ENCODE results near the gene ZDHHC1.

GRCh38 chr16:67442581-67443255 is 26.4 kb upstream of the ZDHHC1 start:
- no peak for TF ChIP-seq POLR2A (IDR thresholded peaks at IDR 0.05)
- TF ChIP-seq, protein P1, sequence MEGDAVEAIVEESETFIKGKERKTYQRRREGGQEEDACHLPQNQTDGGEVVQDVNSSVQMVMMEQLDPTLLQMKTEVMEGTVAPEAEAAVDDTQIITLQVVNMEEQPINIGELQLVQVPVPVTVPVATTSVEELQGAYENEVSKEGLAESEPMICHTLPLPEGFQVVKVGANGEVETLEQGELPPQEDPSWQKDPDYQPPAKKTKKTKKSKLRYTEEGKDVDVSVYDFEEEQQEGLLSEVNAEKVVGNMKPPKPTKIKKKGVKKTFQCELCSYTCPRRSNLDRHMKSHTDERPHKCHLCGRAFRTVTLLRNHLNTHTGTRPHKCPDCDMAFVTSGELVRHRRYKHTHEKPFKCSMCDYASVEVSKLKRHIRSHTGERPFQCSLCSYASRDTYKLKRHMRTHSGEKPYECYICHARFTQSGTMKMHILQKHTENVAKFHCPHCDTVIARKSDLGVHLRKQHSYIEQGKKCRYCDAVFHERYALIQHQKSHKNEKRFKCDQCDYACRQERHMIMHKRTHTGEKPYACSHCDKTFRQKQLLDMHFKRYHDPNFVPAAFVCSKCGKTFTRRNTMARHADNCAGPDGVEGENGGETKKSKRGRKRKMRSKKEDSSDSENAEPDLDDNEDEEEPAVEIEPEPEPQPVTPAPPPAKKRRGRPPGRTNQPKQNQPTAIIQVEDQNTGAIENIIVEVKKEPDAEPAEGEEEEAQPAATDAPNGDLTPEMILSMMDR (IDR thresholded peaks at IDR 0.05) = no peak

All from testis (tissue), 2 donors.